Neural progenitor cell (in vitro differentiated cells): ENCODE results near the gene HS3ST3A1. TPM values are rescaled to one million over a fixed set of nuclear protein-coding genes. Genes with fewer than 3 reads are reported as not detected.

Experiments
- DNase-seq: peaks from one replicate; pipeline ENCODE4 v3.0.0-alpha.2; 2016; ENCODE audit warnings: low spot score
- H2AFZ ChIP-seq: fragments of 200-600 bp; sonication (generic); replicated peaks from 2 replicates; pipeline ENCODE4 v1.6.1; 2016; ENCODE audit warnings: antibody characterized with exemption
- H3F3A ChIP-seq: fragments of 200-600 bp; sonication (generic); 2 replicates; pipeline ENCODE4 v1.6.1; 2016; ENCODE audit warnings: antibody characterized with exemption, low read depth
- H3K27ac ChIP-seq: fragments of 200-600 bp; sonication (generic); 2 replicates; pipeline ENCODE4 v1.5.1; 2016; ENCODE audit warnings: mild to moderate bottlenecking
- H3K27me3 ChIP-seq: fragments of 200-600 bp; sonication (generic); 2 replicates; pipeline ENCODE4 v1.6.1; 2016; ENCODE audit warnings: mild to moderate bottlenecking, moderate library complexity
- H3K36me3 ChIP-seq: fragments of 200-600 bp; sonication (generic); 2 replicates; pipeline ENCODE4 v1.5.1; 2016
- H3K4me1 ChIP-seq: fragments of 200-600 bp; sonication (generic); 2 replicates; pipeline ENCODE4 v1.6.1; 2016; ENCODE audit warnings: mixed run types
- H3K4me2 ChIP-seq: fragments of 200-600 bp; sonication (generic); 2 replicates; pipeline ENCODE4 v1.6.1; 2016
- H3K4me3 ChIP-seq: fragments of 200-600 bp; sonication (generic); 2 replicates; pipeline ENCODE4 v1.5.1; 2016
- H3K79me2 ChIP-seq: fragments of 200-600 bp; sonication (generic); 2 replicates; pipeline ENCODE4 v1.6.1; 2016; ENCODE audit warnings: low read depth
- H3K9ac ChIP-seq: fragments of 200-600 bp; sonication (generic); 2 replicates; pipeline ENCODE4 v1.6.1; 2016
- H3K9me3 ChIP-seq: fragments of 200-600 bp; sonication (generic); 2 replicates; pipeline ENCODE4 v1.5.1; 2016; ENCODE audit warnings: low read depth
- H4K20me1 ChIP-seq: fragments of 200-600 bp; sonication (generic); 2 replicates; pipeline ENCODE4 v1.6.1; 2016; ENCODE audit warnings: low read depth
- H3K27ac Mint-ChIP-seq: 3 replicates; pipeline ENCODE4 v1.8.0; 2021; ENCODE audit warnings: mixed read lengths
- H3K27me3 Mint-ChIP-seq: 2 replicates; pipeline ENCODE4 v1.8.0; 2022; ENCODE audit warnings: low read depth, mild to moderate bottlenecking, inconsistent platforms, moderate library complexity, mixed read lengths; ENCODE audit not compliant: insufficient read depth
- H3K36me3 Mint-ChIP-seq: 3 replicates; pipeline ENCODE4 v1.8.0; 2021; ENCODE audit warnings: mixed read lengths
- H3K4me1 Mint-ChIP-seq: 3 replicates; pipeline ENCODE4 v1.8.0; 2021; ENCODE audit warnings: mixed read lengths
- H3K4me3 Mint-ChIP-seq: 3 replicates; pipeline ENCODE4 v1.8.0; 2021; ENCODE audit warnings: mild to moderate bottlenecking, moderate library complexity, mixed read lengths
- H3K9me3 Mint-ChIP-seq: 3 replicates; pipeline ENCODE4 v1.8.0; 2020; ENCODE audit warnings: mixed read lengths
- EZH2 ChIP-seq: fragments of 200-600 bp; sonication (generic); IDR thresholded peaks from 2 replicates; pipeline ENCODE4 v1.6.1; 2017; ENCODE audit warnings: antibody characterized with exemption, mild to moderate bottlenecking, moderate library complexity
- EZH2phosphoT487 ChIP-seq: fragments of 200-600 bp; sonication (generic); IDR thresholded peaks from 2 replicates; pipeline ENCODE4 v1.6.1; 2017; ENCODE audit warnings: antibody characterized with exemption
- total RNA-seq: library from RNA; depleted of rRNA; stranded (reverse); fragments of >200 nt; gene quantifications from 2 replicates; pipeline ENCODE4 v1.2.3, GENCODE V29; 2015; ENCODE audit warnings: low replicate concordance
- TF ChIP-seq, protein P1 (sequence below): fragments of 200-600 bp; sonication (generic); IDR thresholded peaks from 2 replicates; pipeline ENCODE4 v1.5.1; 2017; ENCODE audit warnings: antibody characterized with exemption, mild to moderate bottlenecking

HS3ST3A1 gene
- total RNA-seq, 1 donor from 2014 or later, result 3.0 TPM

DNA sequence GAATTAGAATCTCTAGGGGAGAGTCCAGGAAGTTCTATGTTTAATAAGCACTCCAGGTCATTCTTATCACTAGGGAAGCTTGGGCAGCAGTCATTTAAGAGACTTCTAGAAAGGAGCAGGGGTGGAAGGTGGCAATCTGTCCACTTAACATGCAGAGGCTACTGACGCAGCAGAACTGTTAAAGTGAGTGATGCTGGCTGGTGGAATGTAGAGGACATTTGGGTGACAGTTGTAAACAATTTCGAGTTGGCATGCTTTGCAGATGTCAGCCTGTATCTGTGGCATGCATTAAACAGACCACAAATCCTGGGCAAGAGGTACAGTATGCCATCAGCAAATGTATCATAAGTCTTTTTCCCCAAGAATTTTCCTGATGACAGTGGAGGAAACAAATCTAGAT, 40.5 kb upstream of the HS3ST3A1 start:
- TF ChIP-seq EZH2 (no peak), EZH2phosphoT487 (no peak)
- TF ChIP-seq, protein P1, sequence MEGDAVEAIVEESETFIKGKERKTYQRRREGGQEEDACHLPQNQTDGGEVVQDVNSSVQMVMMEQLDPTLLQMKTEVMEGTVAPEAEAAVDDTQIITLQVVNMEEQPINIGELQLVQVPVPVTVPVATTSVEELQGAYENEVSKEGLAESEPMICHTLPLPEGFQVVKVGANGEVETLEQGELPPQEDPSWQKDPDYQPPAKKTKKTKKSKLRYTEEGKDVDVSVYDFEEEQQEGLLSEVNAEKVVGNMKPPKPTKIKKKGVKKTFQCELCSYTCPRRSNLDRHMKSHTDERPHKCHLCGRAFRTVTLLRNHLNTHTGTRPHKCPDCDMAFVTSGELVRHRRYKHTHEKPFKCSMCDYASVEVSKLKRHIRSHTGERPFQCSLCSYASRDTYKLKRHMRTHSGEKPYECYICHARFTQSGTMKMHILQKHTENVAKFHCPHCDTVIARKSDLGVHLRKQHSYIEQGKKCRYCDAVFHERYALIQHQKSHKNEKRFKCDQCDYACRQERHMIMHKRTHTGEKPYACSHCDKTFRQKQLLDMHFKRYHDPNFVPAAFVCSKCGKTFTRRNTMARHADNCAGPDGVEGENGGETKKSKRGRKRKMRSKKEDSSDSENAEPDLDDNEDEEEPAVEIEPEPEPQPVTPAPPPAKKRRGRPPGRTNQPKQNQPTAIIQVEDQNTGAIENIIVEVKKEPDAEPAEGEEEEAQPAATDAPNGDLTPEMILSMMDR, result no peak
- Histone ChIP-seq H3K9me3 (no peaks in the 10 kb centered on the region), H4K20me1 (no peaks in the 10 kb centered on the region), H3K36me3 (no peaks in the 10 kb centered on the region), H3K27ac (no peak overlapping the region), H3K9ac (no peak overlapping the region), H3K4me3 (no peak overlapping the region), H3K4me1 (peaks cover 53% of the 10 kb centered on the region), H2AFZ (no peak overlapping the region), H3K4me2 (no peak overlapping the region), H3K27me3 (no peaks in the 10 kb centered on the region), H3F3A (peaks cover 42% of the 10 kb centered on the region), H3K79me2 (no peaks in the 10 kb centered on the region)
- peaks cover 25% of the 10 kb centered on the region for H3K4me1 Mint-ChIP-seq
- H3K9me3 Mint-ChIP-seq, result no peaks in the 10 kb centered on the region
- DNase-seq, result no peak
- peaks cover 3% of the 10 kb centered on the region for H3K27me3 Mint-ChIP-seq
- no peaks in the 10 kb centered on the region for H3K36me3 Mint-ChIP-seq
- H3K4me3 Mint-ChIP-seq, result no peak overlapping the region
- peak overlapping the region; percentile 50 for H3K27ac Mint-ChIP-seq

DNA sequence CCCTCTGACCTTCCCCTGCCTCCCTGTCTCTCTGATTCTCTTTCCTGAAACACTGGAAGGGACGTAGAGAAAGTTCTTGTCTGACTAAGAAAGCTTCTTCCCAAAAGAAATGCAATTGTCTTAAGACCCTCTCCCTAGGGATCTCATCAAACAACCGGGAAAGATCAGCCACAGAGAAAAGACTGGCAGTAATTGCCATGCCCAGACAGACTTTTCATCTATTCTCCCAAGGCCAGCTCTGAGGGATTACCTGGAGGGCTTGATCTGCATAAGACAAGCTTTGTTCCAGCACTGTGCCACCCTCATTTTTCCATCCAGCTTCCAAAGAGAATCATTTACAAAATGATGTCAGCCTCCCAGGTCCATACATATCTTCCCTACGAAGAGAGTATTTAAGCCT, 38.8 kb upstream of the HS3ST3A1 start:
- H3F3A ChIP-seq, result peaks cover 42% of the 10 kb centered on the region
- Mint-ChIP-seq H3K4me3 (no peak overlapping the region), H3K9me3 (no peaks in the 10 kb centered on the region), H3K4me1 (peaks cover 25% of the 10 kb centered on the region), H3K27ac (no peak overlapping the region), H3K27me3 (peaks cover 3% of the 10 kb centered on the region), H3K36me3 (no peaks in the 10 kb centered on the region)
- H3K79me2 ChIP-seq, result no peaks in the 10 kb centered on the region
- no peak overlapping the region for H3K4me3 ChIP-seq
- no peak overlapping the region for H3K27ac ChIP-seq
- H3K4me1 ChIP-seq, result peaks cover 59% of the 10 kb centered on the region
- no peaks in the 10 kb centered on the region for H3K9me3 ChIP-seq
- no peak overlapping the region for H3K9ac ChIP-seq
- no peak overlapping the region for H2AFZ ChIP-seq
- H3K36me3 ChIP-seq, result no peaks in the 10 kb centered on the region
- TF ChIP-seq EZH2, result no peak
- no peak for TF ChIP-seq EZH2phosphoT487
- TF ChIP-seq, protein P1, result no peak
- no peaks in the 10 kb centered on the region for H4K20me1 ChIP-seq
- peak overlapping the region; percentile 66 for H3K4me2 ChIP-seq
- no peaks in the 10 kb centered on the region for H3K27me3 ChIP-seq
- peak; percentile 56 for DNase-seq

DNA sequence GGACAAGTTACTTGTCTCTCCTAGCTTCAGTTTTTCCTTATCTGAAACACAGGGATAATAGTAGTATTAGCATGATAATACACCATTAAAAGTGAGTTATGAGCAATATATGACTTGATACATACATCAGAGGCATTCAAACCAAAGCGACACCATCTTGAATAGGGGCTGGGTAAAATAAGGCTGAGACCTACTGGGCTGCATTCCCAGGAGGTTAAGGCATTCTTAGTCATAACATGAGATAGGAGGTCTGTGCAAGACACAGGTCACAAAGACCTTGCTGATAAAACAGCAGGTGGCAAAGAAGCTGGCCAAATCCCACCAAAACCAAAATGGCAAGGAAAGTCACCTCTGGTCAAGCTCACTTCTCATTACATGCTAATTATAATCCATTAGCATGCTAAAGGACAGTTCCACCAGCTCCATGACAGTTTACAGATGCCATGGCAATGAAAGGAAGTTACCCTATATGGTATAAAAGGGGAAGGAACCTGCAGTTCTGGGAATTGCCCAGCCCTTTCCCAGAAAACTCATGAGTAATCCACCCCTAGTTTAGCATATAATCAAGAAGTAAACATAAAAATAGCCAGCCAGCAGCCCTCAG, 37.2 kb upstream of the HS3ST3A1 start:
- Histone ChIP-seq H3K27me3 (no peaks in the 10 kb centered on the region), H3K36me3 (no peaks in the 10 kb centered on the region), H3F3A (peaks cover 39% of the 10 kb centered on the region), H3K4me2 (no peak overlapping the region), H3K27ac (no peak overlapping the region), H3K9ac (no peak overlapping the region), H3K9me3 (no peaks in the 10 kb centered on the region), H2AFZ (no peak overlapping the region), H4K20me1 (no peaks in the 10 kb centered on the region), H3K4me1 (peaks cover 56% of the 10 kb centered on the region), H3K4me3 (no peak overlapping the region), H3K79me2 (no peaks in the 10 kb centered on the region)
- H3K36me3 Mint-ChIP-seq, result no peaks in the 10 kb centered on the region
- H3K4me3 Mint-ChIP-seq, result no peak overlapping the region
- no peaks in the 10 kb centered on the region for H3K9me3 Mint-ChIP-seq
- DNase-seq, result no peak
- peaks cover 23% of the 10 kb centered on the region for H3K4me1 Mint-ChIP-seq
- TF ChIP-seq EZH2, result no peak
- TF ChIP-seq, protein P1, result no peak
- no peak for TF ChIP-seq EZH2phosphoT487
- no peaks in the 10 kb centered on the region for H3K27me3 Mint-ChIP-seq
- H3K27ac Mint-ChIP-seq, result no peak overlapping the region
